GM12892 (cell line): ENCODE measurements around the gene GPSM3.

Experiments used
- POLR2A ChIP-seq: IDR thresholded peaks from 2 replicates; pipeline ENCODE4 v1.6.1; 2011; ENCODE audit warnings: low read depth, low read length, control low read depth
- TAF1 ChIP-seq: IDR thresholded peaks from 2 replicates; pipeline ENCODE4 v1.6.1; 2011; ENCODE audit warnings: low read depth, mild to moderate bottlenecking, control low read depth, low read length, borderline replicate concordance

DNA sequence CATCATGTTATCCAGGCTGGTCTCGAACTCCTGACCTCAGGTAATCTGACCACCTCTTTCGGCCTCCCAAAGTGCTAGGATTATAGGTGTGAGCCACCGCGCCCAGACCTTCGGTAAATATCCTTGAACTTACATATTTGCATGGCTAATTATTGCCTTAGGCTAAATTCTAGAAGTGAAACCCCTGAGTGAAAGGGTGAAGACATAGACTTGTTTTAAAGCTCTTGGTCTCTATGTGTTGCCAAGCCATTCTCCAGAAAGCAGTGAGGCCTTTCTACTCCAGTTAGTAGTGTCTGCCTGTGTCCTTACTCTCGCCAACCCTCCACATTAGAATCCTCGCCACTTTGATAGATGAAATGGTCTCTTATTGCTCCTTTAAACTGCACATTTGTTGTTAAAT is 34.0 kb upstream of the GPSM3 start:
- no peak for TF ChIP-seq POLR2A
- TF ChIP-seq TAF1: no peak
